ENCODE results near the gene LRRC8A.
"Not testable (repeated sequence)": the region's sequence is repeated elsewhere in the genome, so short reads cannot be mapped to it uniquely, and the experiment has no call there.

The LRRC8A gene

DNA sequence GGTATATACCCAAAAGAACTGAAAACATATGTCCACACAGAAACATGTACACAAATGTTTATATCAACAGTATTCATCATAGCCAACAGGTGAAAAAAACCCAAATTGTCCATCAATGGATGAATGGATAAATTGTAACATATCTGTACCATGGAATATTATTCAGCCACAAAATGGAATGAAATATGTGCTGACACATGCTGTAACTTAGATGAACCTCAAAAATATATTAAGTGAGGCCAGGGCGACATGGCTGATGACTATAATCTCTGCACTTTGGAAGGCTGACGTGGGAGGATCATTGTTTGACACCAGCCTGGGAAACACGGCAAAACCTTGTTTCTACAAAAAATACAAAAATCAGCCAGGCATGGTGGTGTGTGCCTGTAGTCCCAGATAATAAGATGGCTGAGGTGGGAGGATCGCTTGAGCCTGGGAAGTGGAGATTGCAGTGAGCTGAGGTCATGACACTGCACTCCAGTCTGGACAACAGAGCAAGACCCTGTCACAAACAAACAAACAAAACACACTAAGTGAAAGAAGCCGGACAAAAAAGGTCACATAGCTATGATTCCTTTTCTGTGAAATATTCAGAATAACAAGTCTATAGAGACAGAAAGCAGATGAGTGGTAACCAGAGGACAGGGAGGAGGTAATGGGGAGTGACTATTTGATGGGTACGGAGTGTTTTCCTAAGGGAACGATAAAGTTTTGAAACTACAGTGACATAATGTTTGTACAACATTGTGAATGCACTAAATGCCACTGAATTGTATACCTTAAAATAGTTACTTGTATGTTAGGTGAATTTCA, 11.6 kb upstream of the LRRC8A start:
- DNase-seq, result no peak

DNA sequence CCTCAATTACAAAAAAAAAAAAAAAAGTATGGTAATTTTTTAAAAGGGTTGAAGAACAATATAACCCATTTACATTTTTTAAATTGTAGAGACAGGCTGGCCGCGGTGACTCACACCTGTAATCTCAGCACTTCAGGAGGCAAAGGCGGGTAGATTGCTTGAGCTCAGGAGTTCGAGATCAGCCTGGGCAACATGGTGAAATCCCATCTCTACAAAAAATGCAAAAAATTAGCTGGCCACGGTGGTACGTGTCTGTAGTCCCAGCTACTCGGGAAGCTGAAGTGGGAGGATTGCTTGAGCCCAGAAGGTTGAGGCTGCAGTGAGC, 11.0 kb upstream of the LRRC8A start:
- not testable (repeated sequence) for DNase-seq

DNA sequence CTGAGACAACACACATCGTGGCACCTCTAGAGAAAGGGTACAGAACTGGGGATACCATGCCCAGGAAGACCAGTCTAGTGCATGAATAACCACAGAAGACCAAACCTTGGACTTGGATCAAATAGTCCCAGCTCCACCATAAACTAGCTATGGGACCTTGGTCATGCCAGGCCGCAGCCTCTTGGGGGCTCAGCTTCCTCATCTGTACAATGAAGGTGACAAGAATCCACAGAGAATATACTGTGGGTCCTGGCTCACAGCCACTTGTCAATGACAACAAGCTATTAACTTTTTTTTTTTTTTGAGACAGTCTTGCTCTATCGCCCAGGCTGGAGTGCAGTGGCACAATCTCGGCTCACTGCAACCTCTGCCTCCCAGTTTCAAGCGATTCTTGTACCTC, 4.1 kb upstream of the LRRC8A start:
- DNase-seq, result no peak

DNA sequence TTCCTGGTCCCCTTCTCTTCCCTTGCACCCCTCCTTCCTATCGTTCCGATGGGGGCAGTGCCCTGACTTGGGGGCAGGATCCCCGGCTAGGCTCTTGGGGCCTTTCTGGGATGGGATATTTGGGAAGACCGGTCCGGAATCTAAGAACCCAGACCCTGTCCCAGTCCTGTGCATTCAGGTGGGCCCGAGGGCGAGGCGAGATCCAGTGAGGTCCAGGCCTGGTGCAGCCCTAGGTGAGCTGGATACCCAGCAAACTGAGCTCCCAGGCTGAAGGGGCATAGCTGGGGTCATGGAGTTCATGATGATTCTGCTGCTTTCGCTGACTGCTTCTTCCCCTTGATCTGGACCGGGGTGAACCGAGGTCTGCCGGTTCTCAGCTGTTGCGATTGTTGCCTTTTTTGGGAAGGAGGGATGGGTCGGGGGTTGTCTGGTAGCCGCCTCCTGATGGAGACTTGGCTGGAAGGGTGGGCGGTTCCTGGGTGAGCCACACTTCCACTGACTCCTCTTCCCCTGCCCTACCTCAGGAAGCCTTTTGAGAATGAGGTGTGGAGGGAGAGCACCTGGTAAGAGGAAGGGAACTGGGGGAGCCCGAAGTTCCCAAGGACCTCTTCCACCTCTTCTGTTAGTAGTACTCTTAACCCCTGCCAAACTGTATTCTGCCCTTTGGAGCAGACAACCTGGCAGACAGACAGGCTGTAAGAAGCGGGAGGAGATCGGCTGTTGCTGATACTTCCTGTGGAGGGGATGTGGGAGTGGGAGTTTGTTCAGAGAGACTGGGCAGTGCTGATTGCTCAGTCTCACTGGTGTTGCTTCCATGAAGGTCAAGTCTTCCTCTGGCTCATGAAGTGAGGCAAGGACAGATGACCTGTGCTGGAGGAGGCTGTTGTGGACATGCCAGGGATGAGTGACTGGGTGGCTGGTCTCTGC, 1.0 kb downstream of the LRRC8A start:
- DNase-seq, result no peak

DNA sequence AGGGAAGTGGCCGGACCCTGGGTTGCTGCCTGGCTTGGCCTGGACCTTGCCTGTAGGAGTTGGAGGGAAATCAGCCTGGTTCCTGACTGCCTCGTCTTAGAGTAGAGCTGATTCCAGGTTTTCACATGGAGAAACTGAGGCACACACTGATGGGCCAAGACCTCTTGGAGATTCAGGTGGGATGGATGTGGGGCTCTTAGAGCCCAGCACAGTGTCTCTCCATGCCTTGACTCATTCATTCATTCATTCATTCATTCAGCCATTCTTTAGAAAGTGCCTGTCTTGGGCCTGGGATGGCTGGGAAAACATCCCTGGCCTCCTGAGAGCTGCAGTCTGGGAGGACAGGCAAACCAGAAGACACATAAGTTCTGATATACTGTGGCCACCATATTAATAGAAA, 2.2 kb downstream of the LRRC8A start:
- DNase-seq, result no peak

DNA sequence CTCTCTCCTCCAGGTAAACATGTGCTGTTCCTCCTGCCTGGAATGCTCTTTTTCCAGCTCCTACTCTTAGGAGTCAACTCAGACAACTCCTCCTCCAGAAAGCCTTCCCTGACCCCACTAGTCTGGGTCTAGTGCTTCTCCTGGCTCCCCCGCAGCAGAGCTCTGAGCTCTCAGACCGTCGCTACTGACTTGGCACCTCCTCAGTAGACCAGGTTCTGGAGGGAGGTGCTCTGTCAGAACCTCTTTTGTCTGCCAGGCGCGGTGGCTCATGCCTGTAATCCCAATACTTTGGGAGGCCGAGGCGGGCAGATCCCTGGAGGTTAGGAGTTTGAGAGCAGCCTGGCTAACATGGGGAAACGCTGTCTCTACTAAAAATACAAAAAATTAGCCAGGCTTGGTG, 3.4 kb downstream of the LRRC8A start:
- no peak for DNase-seq

DNA sequence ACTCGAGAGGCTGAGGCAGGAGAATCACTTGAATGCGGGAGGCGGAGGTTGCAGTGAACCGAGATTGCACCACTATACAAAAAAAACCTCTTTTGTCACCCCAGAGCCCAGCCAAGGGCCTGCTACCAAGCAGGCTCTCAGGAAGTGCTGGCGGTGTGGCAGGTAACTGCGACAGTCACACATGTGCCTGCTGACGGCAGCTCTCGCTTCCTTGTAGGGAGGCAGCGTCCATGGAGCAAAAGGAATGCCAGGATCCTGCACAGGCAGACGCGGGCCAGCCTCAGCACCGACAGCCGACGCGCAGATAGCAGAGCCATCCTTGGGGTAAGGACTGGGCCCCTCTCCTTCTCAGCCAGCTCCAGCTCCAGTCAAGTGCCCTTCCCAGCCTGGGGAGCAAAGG, 3.9 kb downstream of the LRRC8A start:
- DNase-seq, result no peak

DNA sequence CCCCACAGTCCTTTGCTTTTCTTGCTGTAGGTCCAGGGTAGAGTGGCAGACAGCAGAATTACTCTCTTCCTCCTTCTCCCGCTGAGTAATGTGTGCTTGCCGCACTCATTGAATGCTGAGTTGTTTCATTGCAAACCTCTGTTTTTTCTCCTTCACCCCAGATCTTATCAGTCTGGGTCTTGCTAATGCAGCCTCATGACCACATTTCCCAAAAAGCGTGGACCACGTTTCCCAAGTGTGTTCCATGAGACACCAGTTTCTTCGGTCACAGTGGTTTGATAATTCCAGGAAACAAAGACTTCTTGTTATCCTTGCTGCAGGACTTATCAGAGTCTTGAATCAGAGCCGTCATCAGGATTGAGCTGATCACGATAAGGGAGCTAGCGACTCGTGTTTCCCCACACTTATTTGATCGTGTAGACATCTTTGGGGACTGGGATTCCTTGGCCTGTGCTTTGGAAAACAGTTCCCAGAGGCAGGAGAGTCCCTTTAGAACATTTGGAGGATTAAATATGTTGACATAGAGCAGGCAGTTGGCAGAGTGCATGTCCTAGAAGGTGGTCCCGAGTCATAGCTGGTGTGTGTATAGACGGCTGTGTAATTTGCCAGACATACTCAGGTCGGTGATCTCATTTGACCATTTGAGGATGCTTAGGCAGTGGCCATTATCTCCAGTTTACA, 4.4 kb downstream of the LRRC8A start:
- no peak for DNase-seq

DNA sequence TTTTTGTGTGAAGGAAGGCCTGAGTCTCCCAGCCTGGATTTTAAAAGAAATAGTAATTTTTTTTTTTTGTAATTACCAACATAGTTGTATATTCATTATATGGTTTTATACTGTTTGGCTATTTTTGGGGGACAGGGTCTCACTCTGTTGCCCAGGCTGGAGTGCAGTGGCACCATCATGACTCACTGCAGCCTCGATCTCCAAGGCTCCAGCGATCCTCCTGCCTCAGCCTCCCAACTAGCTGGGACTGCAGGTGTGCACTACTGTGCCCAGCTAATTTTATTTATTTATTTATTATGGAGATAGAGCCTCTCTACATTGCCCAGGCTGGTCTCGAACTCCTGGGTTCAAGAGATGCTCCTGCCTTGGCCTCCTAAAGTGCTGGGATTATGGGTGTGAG, 5.1 kb downstream of the LRRC8A start:
- DNase-seq, result no peak

DNA sequence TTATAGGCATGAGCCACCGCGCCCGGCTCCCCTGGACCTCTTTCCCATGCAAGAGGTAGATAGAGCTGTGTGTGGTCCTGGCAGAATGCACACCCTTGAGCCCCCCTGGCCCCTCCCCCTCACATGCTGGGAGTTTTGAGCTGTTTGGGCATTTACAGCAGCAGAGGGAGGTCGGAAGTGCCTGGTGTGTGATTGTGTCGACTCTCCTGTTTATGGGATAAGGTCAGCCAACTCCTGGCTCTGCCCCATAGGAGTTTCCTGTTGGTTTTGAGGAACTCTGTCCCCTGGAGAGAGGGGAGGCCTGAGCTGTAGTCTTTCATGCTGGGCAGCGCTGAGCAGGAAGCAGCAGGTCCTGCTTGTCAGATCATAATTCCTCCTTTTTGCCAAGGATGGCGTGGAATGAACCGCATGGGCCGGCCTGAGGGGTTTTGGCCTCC, 6.0 kb downstream of the LRRC8A start:
- no peak for DNase-seq

DNA sequence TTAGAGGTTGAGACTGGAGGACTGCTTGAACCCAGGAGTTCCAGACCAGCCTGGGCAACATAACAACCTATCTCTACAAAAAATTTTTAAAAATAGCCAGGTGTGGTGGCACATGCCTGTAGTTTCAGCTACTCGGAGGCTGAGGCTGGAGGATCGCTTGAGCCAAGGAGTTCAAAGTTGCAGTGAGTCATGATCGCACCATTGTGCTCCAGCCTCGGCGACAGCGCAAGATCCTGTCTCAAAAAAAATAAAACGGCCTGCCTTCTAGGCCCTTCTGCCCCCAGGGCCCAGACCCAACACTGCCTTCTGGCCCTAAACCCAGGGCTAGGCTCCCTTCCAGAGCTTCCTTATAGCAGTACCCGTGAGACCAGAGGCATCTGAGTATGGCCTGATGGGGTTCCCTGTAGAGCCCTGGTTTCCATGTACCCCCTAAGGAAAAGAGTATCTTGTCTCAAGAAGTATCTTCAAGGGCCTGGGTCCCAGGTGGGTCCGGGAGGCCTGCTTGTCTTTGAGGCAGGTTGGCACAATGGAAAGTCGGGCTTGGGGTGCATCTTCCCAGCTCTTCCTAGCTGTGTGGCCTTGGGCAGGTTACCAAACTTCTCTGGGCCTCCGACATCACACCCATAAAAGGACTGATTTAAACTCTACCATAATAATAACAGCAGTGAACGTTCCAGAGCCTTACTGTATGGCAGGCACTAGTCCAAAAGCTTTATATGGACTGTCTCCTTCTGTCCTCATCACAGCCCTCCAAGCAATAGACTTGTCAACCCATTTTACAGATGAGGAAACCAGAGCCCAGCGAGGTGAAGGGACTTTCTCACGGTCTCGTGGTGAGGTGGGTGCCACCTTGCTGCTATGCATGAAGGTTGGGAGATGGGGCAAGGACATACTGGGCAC, 9.6 kb downstream of the LRRC8A start:
- DNase-seq, result no peak

DNA sequence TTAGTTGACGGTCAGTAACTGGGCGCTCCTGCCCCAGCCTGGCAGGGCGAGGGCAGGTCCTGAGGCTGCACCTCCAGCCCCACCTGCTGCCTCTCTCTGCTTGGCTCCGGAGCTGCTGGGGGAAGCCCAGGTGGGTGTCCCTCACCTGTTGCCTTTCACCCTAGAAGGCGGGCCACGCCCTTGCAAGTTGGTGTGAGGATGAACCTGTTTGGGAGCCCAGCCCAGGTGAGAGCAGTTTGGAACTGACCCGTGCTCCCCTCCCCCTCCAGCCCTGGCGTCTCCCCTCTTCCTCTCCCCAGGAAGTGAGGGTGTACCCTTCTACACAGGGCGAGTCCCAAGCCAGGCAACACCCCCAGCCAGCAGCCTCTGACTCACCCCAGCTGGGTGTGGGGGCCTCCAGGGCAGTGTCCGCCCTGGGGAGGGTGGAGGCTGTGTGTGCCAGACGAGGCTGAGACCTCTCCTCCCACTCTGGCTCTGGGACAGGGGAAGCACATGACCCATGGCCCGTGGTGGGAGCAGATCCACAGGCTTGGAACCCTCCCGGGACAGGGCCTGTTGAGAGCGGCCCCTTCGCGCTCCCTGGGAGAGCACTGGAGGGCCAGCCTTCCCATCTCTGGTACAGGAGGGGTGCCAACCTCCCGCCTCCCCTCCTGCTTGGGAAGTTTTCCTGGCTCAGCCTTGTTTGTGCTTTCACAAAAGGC, 10.4 kb downstream of the LRRC8A start:
- peak; percentile 91 to 98 for DNase-seq

DNA sequence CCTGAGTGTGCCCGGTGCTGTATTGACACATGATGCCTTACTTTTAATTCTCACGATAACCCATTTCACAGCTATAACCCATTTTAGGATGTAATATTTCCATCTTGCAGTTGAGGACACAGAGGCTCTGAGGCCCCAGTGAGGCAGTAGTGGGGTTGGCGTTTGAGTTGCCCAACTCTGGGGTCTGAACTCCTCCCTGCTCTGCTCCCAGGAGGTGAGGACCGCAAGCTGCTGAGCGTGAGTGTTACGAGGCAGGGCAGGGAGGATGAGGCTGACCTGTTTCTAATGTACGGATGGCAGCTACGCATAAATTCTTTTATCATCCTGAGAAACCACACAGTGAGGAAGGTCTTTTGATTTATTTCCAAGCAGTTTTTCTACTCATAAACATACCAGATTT, 11.4 kb downstream of the LRRC8A start:
- DNase-seq, result no peak

DNA sequence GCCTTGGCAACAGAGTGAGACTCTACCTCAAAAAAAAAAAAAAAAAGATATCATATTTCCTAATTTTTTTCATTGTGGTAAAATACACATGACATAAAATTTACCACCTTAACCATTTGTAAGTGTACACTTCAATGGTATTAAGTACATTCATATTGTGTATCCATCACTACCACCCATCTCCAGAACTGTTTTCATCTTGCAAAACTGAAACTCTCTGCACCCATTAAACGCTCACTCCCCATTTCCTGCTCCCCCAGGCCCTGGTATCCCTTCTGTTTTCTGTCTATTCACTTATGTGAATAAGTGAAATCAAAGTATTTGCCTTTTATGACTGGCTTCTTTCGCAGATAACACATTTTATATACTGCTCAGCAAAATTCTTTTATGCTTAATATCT, 12.8 kb downstream of the LRRC8A start:
- no peak for DNase-seq

DNA sequence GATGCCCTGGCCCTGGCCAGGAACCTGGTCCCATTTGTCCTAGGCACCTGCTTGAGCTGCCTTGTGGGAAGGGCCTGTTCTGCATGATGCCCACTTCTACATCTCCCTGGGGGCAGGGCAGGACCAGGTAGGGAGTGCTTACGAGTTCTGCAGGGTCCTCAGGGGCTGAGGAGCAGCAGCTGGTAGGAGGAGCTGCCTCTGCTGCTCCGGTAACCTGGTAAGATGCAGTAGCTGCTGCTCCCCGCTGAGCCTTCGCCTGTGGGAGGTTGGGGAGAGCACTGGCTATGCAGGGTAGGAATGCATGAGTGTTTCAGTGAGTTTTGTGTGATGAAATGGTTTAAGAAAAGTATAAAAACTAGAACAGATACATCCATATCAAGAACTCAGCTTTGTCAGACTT, 13.6 kb downstream of the LRRC8A start:
- DNase-seq, result no peak

DNA sequence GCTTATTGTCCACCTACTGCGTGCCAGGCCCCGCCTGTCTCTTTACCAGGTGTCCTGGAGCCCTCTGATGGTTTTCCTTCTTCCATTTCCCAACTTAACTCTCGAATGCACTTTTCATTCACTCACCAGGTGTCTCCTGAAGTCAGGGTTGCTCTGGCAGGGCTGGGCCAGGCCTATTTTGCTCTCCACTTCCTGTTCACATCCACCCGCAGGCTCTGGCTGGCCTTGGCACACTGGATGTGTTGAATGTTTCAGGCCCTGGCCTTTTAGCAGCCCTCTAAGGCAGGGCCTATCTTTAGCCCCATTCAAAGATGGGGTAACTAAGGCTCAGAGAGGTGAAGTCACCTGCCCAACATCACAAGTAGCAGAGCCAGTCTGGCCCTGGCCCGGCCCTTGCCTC, 16.4 kb downstream of the LRRC8A start:
- DNase-seq, result no peak

DNA sequence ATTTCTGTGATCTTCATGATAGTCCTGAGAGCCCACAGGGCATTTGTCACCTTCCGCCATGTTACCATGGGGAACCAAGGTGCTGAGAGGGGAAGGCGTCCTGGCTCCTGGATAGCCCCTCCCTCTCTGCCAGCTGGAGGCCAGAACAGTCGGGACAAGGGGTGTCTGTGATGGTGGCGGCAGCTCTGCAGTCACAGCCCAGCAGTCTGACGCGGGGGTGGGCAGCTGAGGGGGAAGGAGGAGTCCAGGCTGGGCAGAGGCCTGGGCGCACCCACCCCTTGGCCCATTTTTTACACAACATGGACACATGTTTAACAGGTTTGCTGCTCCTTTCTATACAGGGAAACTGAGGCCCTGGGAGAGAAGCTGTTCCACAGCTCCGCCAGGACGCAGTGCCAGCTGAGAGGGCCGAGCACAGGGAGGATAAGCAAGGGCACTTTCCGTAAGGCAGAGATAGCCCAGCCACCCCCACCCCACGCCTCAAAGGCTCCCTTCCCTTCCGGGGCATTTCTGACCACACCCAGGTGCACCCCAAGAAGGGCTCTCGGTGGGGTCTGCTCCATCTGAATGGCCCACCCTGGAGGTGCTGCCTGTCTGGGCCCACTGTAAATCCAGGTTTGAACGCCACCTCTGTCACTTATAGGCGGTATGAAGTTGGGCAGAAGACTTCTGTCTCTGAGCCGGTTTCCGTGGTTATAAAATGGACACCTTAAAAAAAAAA, 17.1 kb downstream of the LRRC8A start:
- no peak for DNase-seq

DNA sequence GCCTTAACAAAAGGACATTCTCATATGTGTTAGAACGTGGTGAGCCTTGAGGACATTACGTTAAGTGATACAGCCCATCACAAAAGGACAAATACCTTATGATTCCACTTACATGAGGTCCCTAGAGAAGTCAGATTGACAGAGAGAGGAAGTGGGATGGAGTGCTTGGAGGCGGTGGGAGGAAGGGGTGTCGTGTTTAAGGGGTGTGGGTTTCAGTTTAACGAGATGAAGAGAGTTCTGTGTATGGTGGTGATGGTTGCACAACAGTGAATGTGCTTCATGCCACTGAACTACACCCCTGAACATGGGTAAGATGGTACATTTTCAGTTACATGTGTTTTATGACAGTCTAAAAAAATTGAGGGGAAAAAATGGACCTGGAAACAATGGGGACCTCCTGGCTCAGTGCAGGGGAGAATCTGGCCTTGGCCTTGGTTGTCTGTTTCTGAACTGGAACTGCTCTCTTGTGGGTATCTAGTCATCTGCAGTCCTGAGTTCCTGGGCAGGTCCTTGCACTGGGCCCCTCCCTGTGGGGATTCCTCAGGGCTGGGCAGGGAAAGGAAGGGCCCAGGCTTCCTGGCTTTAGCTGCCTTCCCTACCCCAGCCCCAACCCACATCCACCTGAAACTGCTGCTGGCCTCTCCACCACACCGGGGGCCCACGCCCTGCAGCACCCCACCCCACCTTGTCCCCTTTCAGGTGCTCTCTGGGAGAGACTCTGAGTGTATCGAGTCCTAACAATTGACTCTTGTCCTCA, 17.8 kb downstream of the LRRC8A start:
- DNase-seq, result no peak

DNA sequence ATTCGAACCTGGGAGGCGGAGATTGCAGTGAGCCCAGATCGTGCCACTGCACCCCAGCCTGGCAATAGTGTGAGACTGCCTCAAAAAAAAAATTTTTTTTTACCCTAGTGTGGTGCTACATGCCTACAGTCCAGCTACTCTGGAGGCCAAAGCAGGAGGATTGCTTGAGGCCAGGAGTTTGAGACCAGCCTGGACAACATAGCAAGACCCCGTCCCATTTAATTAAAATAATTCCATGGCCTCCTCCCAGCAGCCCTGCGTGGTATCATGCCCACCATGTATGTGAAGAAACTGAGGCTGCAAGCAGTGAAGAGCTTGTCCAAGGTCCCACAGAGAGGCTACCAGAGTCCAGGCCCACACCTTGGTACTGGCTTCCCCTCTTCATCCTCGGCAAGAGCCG, 19.4 kb downstream of the LRRC8A start:
- no peak for DNase-seq

DNA sequence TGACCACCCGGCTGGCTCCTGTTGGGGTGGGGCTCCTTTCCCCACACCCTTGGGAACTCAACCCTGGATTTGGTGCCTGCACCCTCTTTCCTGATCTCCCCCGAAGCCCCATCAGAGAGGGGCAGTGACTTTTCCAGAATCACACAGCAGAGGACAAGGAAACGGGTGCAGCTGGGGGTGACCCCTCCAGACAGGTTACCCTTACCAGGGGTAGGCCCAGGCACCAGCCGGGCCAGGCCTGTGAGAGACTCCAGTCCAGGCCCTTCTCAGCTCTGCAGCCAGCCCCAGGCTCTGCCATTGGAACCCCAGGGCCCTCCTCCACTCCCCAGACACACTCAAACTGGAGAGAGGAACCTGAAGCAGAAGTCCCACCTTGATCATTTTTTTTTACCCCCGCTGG, 19.9 kb downstream of the LRRC8A start:
- DNase-seq, result no peak

Data from hippocampal formation (tissue), 2 donors.